HUES48 (cell line): ENCODE results near the gene LAMC1.

Source experiments
- H3K27ac ChIP-seq: one replicate; pipeline ENCODE4 v1.7.0; 2013; ENCODE audit warnings: low read depth, low read length, inconsistent platforms
- H3K27me3 ChIP-seq: 2 replicates; pipeline ENCODE4 v1.6.1; 2013; ENCODE audit warnings: mild to moderate bottlenecking, low read length; ENCODE audit not compliant: control insufficient read depth, insufficient read depth
- H3K36me3 ChIP-seq: 2 replicates; pipeline ENCODE4 v1.6.1; 2013; ENCODE audit warnings: low read length; ENCODE audit not compliant: control insufficient read depth, insufficient read depth
- H3K4me1 ChIP-seq: 2 replicates; pipeline ENCODE4 v1.6.1; 2013; ENCODE audit warnings: mild to moderate bottlenecking, low read length; ENCODE audit not compliant: control insufficient read depth, insufficient read depth
- H3K4me3 ChIP-seq: 2 replicates; pipeline ENCODE4 v1.5.1; 2013; ENCODE audit warnings: mild to moderate bottlenecking, low read depth, low read length
- H3K9ac ChIP-seq: 2 replicates; pipeline ENCODE4 v1.6.1; 2013; ENCODE audit warnings: mild to moderate bottlenecking, low read depth, low read length, moderate library complexity
- H3K9me3 ChIP-seq: 2 replicates; pipeline ENCODE4 v1.6.1; 2013; ENCODE audit warnings: low read length; ENCODE audit not compliant: control insufficient read depth, insufficient read depth

The LAMC1 gene

GRCh38 chr1:183110326-183110880, 87.2 kb downstream of the LAMC1 start:
- Histone ChIP-seq H3K9me3 (no peaks in the 10 kb centered on the region), H3K36me3 (peaks cover 34% of the 10 kb centered on the region)

GRCh38 chr1:183114441-183114840, 91.2 kb downstream of the LAMC1 start:
- Histone ChIP-seq H3K27ac (no peak overlapping the region), H3K36me3 (peaks cover 53% of the 10 kb centered on the region)

More at GRCh38 chr1:183110326-183110880, 87.2 kb downstream of the LAMC1 start:
- H3K4me3 ChIP-seq: no peak overlapping the region
- no peak overlapping the region for H3K27ac ChIP-seq
- H3K27me3 ChIP-seq: no peaks in the 10 kb centered on the region
- H3K4me1 ChIP-seq: peaks cover 13% of the 10 kb centered on the region
- no peak overlapping the region for H3K9ac ChIP-seq

GRCh38 chr1:183116416-183116815, 93.2 kb downstream of the LAMC1 start:
- H3K27me3 ChIP-seq: no peaks in the 10 kb centered on the region
- H3K9ac ChIP-seq: no peak overlapping the region
- H3K27ac ChIP-seq: no peak overlapping the region
- peaks cover 62% of the 10 kb centered on the region for H3K36me3 ChIP-seq
- no peaks in the 10 kb centered on the region for H3K4me1 ChIP-seq
- no peaks in the 10 kb centered on the region for H3K9me3 ChIP-seq
- H3K4me3 ChIP-seq: no peak overlapping the region

More at GRCh38 chr1:183114441-183114840, 91.2 kb downstream of the LAMC1 start:
- peaks cover 2% of the 10 kb centered on the region; the same call in 1 of the 2 replicates for H3K4me1 ChIP-seq
- no peak overlapping the region for H3K4me3 ChIP-seq
- H3K9ac ChIP-seq: no peak overlapping the region
- H3K9me3 ChIP-seq: no peaks in the 10 kb centered on the region
- H3K27me3 ChIP-seq: no peaks in the 10 kb centered on the region

- Histone ChIP-seq H3K9ac (no peak overlapping the region), H3K4me1 (no peaks in the 10 kb centered on the region), H3K27ac (no peak overlapping the region), H3K36me3 (peaks cover 93% of the 10 kb centered on the region), H3K9me3 (no peaks in the 10 kb centered on the region), H3K27me3 (no peaks in the 10 kb centered on the region), H3K4me3 (no peak overlapping the region)
Observed at GRCh38 chr1:183121609-183122008, 98.4 kb downstream of the LAMC1 start.

- no peaks in the 10 kb centered on the region for H3K9me3 ChIP-seq
- no peaks in the 10 kb centered on the region for H3K4me1 ChIP-seq
- H3K27me3 ChIP-seq: no peaks in the 10 kb centered on the region
- H3K27ac ChIP-seq: no peak overlapping the region
- H3K36me3 ChIP-seq: peaks cover 90% of the 10 kb centered on the region
- no peak overlapping the region for H3K4me3 ChIP-seq
- H3K9ac ChIP-seq: no peak overlapping the region
Observed at GRCh38 chr1:183124259-183124658, 101.0 kb downstream of the LAMC1 start.

- no peaks in the 10 kb centered on the region for H3K9me3 ChIP-seq
- H3K27me3 ChIP-seq: no peaks in the 10 kb centered on the region
- H3K4me1 ChIP-seq: no peaks in the 10 kb centered on the region
- peaks cover 94% of the 10 kb centered on the region for H3K36me3 ChIP-seq
- H3K4me3 ChIP-seq: no peak overlapping the region
- H3K27ac ChIP-seq: no peak overlapping the region
- no peak overlapping the region for H3K9ac ChIP-seq
Observed at GRCh38 chr1:183125279-183125999, 102.2 kb downstream of the LAMC1 start.

- no peaks in the 10 kb centered on the region for H3K9me3 ChIP-seq
- no peak overlapping the region for H3K27ac ChIP-seq
- H3K9ac ChIP-seq: no peak overlapping the region
- no peak overlapping the region for H3K4me3 ChIP-seq
- peaks cover 91% of the 10 kb centered on the region for H3K36me3 ChIP-seq
- no peaks in the 10 kb centered on the region for H3K27me3 ChIP-seq
- H3K4me1 ChIP-seq: no peaks in the 10 kb centered on the region
Observed at GRCh38 chr1:183126000-183126366, 102.8 kb downstream of the LAMC1 start.

GRCh38 chr1:183126528-183126927, 103.3 kb downstream of the LAMC1 start:
- Histone ChIP-seq H3K4me1 (no peaks in the 10 kb centered on the region), H3K9ac (no peak overlapping the region), H3K27me3 (no peaks in the 10 kb centered on the region), H3K36me3 (peaks cover 92% of the 10 kb centered on the region), H3K4me3 (no peak overlapping the region), H3K9me3 (no peaks in the 10 kb centered on the region), H3K27ac (no peak overlapping the region)

- peaks cover 84% of the 10 kb centered on the region for H3K36me3 ChIP-seq
- H3K4me1 ChIP-seq: no peaks in the 10 kb centered on the region
Observed at GRCh38 chr1:183129921-183130690, 106.9 kb downstream of the LAMC1 start.

GRCh38 chr1:183131166-183131565, 107.9 kb downstream of the LAMC1 start:
- Histone ChIP-seq H3K9ac (no peak overlapping the region), H3K4me1 (no peaks in the 10 kb centered on the region), H3K36me3 (peaks cover 83% of the 10 kb centered on the region), H3K9me3 (no peaks in the 10 kb centered on the region), H3K27ac (no peak overlapping the region), H3K4me3 (no peak overlapping the region), H3K27me3 (no peaks in the 10 kb centered on the region)

More at GRCh38 chr1:183129921-183130690, 106.9 kb downstream of the LAMC1 start:
- Histone ChIP-seq H3K27me3 (no peaks in the 10 kb centered on the region), H3K9ac (no peak overlapping the region), H3K9me3 (no peaks in the 10 kb centered on the region), H3K4me3 (no peak overlapping the region), H3K27ac (no peak overlapping the region)

- Histone ChIP-seq H3K36me3 (peaks cover 78% of the 10 kb centered on the region), H3K4me3 (no peak overlapping the region), H3K27ac (no peak overlapping the region), H3K4me1 (no peaks in the 10 kb centered on the region), H3K9ac (no peak overlapping the region), H3K9me3 (no peaks in the 10 kb centered on the region), H3K27me3 (no peaks in the 10 kb centered on the region)
Observed at GRCh38 chr1:183135336-183135735, 112.1 kb downstream of the LAMC1 start.
